NCI-H2107 treated with DMSO at 0.1 percent for 48 hours (cell line): ENCODE results near the gene TRIM28.
"Not testable (repeated sequence)": the region's sequence is repeated elsewhere in the genome, so short reads cannot be mapped to it uniquely, and the experiment has no call there.

Experiments used
- DNase-seq: peaks from one replicate; lab custom pipeline; 2025; ENCODE audit not compliant: unreplicated experiment; lab: John Stamatoyannopoulos, UW

TRIM28 gene

DNA sequence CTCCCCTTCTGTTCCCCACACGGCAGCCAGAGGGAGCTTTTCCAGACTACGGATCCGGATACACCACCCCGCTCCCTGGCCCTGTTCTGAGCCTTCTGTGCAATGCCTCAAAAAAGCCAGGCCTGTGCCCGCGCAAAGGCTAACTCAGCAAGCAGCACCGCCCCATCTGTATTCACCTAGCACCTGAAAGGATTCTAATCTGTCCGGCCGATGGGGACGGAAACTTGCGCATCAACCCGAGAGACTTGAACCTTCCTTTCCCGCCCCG, 24.8 kb upstream of the TRIM28 start:
- DNase-seq = peak; percentile 33

- DNase-seq = peak; percentile 94
Measured at GRCh38 chr19:58519355-58520256, 24.3 kb upstream of the TRIM28 start, which contains the start of gene ZBTB45. Gene ZBTB45, minus strand, starts transcription at chr19:58519810. Its CDS starts 2,137 bp downstream, at chr19:58517673.

DNA sequence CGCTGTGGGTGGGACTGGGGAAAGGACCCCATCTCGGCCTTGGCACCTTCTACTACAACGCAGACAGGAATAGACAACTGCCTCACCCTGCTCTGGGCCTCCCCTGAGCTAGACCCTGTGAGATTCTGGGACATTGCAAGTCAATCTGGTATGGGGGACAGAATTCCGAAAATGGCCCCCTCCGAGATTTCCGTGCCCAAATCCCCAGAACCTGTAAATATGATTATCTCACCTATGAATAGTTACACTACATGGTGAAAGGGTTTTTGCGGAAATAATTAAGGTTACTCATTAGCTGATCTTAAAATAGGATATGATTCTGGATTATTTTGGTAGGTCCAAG, 23.6 kb upstream of the TRIM28 start:
- no peak for DNase-seq

DNA sequence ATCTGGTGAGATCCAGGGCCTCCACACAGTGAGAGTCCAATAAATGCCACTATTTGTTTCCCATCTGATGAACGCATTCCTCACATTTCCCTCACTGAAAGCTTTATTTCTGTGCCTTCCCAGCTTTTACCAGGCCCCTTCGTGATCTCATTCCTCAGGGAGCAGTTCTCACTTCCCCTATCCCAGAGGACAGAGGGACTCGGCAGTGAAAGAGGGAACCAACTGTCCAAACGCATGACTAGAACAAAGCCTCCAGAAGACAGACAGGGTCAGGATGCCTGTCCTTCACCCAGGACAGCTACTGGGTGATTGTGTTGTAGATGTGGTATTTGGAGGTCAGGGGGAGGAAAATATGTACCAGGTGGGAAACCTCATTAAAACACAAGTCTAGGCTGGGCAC, 22.2 kb upstream of the TRIM28 start:
- no peak for DNase-seq

GRCh38 chr19:58522709-58523108, 21.2 kb upstream of the TRIM28 start:
- no peak for DNase-seq

GRCh38 chr19:58529405-58529804, 14.5 kb upstream of the TRIM28 start:
- no peak for DNase-seq

GRCh38 chr19:58531034-58531840, 12.6 kb upstream of the TRIM28 start:
- no peak for DNase-seq

GRCh38 chr19:58535857-58536256, 8.0 kb upstream of the TRIM28 start:
- DNase-seq = no peak

- no peak for DNase-seq
Measured at GRCh38 chr19:58536852-58537798, 6.7 kb upstream of the TRIM28 start.

DNA sequence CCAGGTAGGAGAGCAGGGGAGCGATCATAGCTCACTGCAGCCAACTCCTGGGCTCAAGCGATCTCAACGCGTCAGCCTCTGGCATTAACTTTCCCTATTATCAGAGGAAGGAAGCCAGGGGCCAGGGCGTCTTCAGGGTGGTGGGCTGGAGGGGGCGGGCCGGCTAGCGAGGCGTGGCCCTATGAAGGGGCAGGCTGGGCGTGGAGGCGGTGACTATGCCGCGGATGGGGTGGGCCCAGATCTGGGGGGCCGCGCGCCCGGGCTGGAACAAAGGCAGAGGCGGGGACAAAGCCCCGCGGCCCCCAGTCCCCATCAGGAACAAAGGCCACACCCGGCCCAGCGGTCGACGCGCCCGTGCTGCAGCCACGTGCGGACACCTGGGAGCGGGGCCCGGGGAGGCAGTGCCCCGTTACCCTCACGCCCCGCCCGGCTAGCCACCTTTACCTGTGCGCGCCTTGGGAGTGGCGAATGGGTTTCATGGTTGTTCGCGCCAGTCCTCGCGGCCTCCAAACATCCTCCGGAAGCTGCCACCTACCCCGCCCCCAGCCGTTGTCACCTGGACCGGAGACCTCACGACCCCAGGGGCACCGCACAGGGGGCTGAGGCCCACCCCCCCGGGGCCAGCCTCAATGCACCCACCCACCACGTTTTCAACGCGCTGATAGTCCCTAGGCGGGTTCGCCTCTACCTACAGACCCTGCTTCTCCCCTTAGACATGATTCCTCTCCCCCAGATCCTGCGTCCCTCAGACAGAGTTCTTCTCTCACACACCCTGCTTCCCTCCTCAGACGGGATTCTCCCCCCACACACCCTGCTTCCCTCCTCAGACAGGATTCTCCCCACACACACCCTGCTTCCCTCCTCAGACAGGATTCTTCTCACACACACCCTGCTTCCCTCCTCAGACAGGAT, 5.4 kb upstream of the TRIM28 start:
- no peak for DNase-seq

- DNase-seq = not testable (repeated sequence)
Measured at GRCh38 chr19:58539169-58539559, 4.7 kb upstream of the TRIM28 start.

GRCh38 chr19:58542641-58543372, 1.1 kb upstream of the TRIM28 start:
- DNase-seq = not testable (repeated sequence)

DNA sequence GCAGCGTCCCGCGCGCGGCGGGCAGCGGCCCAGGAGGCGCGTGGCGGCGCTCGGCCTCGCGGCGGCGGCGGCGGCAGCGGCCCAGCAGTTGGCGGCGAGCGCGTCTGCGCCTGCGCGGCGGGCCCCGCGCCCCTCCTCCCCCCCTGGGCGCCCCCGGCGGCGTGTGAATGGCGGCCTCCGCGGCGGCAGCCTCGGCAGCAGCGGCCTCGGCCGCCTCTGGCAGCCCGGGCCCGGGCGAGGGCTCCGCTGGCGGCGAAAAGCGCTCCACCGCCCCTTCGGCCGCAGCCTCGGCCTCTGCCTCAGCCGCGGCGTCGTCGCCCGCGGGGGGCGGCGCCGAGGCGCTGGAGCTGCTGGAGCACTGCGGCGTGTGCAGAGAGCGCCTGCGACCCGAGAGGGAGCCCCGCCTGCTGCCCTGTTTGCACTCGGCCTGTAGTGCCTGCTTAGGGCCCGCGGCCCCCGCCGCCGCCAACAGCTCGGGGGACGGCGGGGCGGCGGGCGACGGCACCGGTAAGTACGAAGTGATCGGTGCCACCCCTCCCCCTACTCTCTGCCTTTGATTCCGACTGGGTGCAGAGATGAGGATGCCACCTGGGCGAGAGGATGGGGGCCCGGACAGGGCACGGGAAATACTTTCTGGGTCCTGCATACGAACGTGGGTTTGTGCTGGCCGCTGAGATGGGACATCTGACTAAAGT, 874 bp downstream of the TRIM28 start:
- DNase-seq = no peak

DNA sequence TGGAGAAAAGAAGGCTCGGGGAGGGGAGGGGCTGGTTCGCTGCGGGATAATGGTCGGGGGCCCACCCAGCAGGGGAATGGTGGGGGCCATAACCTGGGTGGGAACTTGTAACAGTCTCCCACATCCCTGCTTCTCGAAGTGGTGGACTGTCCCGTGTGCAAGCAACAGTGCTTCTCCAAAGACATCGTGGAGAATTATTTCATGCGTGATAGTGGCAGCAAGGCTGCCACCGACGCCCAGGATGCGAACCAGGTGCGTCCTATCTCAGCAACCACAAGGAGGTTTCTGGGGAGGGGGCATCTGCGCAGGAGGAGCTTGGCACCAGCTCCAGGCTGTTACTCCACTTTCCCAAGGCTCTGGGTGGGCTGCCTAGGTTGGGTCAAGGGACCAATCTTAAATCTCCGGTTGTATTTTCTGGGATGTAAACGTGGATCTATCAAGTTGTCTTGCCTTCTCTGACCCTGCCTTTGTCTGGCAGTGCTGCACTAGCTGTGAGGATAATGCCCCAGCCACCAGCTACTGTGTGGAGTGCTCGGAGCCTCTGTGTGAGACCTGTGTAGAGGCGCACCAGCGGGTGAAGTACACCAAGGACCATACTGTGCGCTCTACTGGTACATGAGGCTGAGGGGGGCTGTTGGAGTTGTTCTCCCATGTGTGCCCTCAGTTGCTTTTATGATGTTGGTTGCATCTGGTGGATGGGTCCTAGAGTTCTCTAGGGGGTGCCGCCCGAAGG, 1.6 kb downstream of the TRIM28 start:
- no peak for DNase-seq

DNA sequence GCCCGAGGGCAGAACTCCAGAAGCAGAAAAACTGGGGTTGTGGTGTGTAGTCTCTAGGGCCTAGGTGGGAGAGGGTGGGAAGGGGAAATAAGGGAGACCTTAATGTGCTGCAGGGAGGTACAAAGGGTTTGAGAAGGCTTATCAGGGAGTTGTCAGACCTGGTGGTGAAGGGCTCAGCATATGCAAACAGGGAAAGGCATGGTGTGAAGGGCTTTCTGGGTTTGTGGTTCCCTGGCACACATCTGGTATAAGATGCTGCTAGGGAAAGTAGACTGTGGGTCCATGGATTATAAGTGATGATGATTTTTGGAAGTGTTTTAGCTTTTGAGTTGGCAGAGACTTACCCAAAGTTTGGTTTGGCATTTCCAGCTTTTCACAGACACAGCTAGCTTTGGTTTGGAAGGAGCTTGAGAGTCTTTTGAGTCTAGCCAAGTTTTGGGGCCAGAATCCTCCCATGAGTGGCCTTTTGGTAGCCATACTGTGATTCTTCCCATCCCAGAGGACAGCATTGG, 2.2 kb downstream of the TRIM28 start:
- no peak for DNase-seq

GRCh38 chr19:58547323-58548312, 3.8 kb downstream of the TRIM28 start:
- DNase-seq = no peak
